HG03039 (cell line): ENCODE results near the gene FGF16.
"Not testable (repeated sequence)": the region's sequence is repeated elsewhere in the genome, so short reads cannot be mapped to it uniquely, and the experiment has no call there.

Experiments
- ATAC-seq: cut with Tn5 transposase; IDR thresholded peaks from one replicate; pipeline ENCODE4 v1.9.1; 2021; ENCODE audit warnings: mild to moderate bottlenecking, moderate library complexity; ENCODE audit not compliant: unreplicated experiment

FGF16 gene

DNA sequence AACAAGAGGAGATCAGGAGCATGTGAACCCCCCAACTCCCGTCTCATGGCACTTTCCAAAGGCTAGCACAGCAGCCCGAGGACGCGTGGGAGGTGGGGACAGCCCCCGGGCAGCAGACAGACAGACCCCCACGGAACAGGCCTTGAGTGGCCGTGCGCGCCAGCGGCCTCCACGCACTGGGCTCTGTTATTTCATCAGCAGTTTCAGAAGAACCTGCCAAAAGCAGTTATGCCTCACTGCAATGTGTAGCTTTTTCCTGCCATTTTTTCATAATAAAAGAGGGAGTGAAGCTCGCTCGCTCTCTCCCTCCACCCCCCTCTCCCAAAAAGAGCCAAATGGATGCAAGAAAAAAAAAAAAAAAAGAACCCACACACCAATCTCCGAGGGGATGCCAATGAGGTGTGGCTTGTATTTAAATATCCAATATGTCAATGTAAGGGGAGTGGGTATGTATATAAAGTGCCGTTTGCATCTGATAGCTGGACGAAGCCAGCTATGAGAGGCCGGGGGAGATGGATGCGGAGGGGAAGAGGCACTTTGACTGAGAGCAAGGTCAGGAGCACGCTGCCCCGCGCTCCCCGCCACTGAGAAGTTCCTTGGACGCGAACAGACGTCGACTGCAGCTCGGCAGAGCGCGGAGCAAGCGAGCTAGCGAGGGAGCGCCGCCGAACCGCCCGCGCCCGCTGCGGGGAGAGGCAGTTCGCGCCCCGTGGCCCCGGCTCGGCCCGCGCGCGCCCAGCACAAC is at the start of gene FGF16:
Gene FGF16, plus strand, starts transcription at position 482 of the 745 bp plus-strand sequence. CDS start 286 bp downstream, outside the sequence.
- ATAC-seq = no peak

DNA sequence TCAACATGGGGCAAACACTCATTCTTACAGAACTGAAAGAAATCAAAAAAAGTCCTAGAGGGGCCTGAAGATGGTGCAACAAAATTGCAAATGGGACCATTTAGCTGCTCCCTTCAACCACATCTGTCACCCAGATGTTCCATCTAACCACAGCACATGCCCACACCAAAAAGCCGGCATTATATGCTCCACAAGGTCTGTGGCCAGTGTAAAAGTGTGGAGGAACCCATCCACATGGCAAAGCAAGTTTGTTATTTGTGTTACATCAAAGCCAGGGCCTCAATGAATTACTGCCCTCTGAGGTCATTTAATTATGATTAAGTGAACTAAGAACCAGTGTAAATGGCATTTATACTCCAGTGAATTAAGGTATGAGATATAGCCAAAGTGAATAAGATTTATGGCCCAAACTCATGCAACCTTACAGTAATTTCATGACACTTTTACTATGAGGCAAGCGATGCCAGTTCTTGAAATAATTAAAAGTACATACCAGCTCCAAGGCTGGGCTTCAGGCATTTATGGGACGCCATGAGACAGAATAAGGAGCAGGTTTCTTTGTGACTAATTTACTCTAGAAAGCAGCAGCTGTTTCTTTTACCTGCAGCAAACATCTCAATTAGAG is 48.7 kb upstream of the FGF16 start:
- no peak for ATAC-seq

DNA sequence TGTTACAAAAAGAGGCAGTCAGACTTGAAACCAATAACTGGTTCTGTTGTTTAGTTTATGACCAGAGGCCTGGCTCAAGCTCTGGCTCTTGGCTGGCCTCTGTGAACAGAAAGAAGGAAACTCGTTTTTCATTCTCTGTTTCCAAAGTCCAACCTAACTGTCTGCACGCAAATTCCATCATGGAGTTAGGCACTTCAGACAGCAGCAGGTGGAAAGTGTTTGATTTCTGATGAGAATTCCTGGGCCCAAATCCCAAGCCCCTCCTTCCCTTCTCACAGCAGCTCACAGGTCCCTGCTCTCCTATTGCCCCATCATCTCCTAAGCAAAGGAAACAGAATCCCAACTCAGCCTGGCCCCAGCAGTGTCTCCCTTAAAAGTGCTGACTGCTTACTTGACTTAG is 42.8 kb upstream of the FGF16 start:
- no peak for ATAC-seq

DNA sequence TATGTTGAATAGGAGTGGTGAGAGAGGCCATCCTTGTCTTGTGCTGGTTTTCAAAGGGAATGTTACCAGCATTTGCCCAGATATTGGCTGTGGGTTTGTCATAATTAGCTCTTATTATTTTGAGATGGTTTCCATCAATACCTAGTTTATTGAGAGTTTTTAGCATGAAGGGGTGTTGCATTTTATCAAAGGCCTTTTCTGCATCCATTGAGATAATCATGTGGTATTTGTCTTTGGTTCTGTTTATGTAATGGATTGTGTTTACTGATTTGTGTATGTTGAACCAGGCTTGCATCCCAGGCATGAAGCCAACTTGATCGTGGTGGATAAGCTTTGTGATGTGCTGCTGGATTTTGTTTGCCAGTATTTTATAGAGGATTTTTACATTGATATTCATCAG is 39.4 kb upstream of the FGF16 start:
- ATAC-seq = not testable (repeated sequence)

DNA sequence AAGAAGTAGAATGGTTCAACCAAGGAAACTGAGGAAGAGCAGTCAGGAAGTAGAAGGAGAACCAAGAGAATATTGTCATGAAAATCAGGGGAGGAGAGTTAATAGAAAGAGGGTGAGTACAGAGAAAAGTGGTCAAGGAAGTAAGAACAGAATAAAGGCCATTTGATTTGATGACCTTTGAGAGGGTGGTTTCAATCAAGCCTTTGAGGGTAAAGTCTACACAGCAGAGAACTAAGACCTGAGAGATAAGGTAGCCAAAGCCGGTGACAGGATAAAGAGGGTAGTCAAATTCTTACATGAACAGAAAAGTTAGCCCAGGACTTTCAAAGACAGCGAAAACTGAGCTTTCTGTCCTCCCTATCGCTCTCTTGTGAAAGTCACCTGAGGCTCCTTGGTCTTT is 34.6 kb upstream of the FGF16 start:
- no peak for ATAC-seq

DNA sequence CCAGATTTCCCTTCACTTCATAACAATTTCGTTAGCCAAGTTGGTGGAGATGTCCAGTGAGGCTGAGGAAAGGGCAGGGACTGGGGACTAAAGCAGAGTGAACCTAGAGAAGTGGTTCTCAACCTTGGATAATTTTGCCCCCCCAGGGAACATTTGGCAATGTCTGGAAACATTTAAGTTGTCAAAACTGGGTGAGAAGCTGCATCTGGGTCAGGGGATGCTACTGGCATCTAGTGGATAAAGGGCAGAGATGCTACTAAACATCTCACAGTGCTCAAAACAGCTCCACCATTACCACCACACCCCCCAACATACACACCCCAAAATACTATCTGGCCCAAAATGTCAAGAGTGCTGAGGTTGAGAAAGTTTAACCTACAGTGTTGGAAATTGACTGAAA is 32.0 kb upstream of the FGF16 start:
- no peak for ATAC-seq

DNA sequence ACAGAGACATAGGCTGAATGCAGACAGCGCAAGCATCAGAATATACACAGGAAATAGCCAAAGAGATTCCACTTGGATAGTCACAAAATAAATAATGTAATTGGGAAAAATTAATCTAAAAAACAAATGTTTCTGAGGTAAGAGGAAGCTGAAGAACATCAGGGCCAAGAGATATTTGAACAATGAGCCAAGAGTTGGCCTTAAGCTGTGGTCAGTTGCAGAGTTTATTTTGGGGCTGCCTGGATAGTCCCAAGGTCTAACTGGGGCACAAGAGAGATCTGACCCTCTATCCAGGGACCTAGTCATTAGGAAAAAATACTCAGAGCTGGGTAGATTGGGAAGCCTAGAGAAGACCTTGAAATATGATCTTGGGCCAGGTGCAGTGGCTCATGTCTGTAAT is 31.3 kb upstream of the FGF16 start:
- ATAC-seq = no peak

DNA sequence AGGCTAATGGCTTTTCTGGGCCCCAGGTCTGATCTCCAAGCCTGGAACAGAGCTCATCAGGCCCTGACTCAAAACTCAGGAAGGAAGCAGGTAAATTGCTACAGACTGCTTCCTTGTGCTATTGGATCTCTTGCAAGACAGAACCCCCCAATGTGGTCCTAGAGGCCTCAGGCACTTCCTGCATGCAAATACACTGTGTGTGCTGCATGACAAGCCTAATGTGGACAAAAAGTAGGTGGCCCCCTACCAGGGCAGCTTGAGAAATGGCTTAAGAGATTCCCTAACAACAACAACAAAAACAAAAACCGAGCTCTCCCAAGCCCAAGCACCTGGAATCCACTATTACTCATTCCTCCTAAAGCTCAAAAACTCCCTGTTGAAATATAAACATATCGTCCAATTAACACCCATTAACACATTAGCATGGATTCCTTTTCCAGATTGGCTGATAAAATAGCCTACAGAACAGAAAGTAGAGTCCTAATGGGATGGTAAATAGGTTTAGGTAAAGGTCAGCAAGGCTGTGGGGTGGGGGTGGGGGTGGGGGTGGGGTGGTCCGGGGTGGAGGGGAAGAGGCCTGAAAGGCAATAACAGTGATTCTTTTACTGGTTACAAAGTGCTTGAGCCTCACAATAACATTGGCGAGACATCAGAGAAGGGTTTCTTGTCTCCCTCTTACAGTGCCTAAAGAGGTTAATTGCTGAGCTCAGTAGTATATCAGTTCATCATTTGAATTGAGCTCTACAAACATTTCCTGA is 24.1 kb upstream of the FGF16 start:
- no peak for ATAC-seq

DNA sequence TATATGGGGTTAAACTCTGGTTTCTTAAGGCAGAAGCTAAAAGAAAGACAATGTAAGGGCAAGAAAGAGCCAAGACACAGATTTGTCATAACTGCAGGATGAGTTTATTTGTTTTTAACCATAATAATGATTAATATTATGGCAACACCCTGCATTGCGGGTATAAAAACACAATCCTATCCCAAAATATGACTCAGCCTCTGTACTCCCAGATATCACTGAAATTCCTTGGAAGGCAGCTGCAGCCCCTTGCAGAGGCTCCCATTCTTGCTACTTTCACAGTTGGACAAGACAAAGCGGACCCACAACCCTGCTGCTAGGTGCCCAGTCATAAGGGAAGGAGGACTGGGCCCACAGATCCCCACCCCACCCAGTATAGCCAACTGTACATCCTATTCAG is 20.4 kb upstream of the FGF16 start:
- ATAC-seq = no peak

DNA sequence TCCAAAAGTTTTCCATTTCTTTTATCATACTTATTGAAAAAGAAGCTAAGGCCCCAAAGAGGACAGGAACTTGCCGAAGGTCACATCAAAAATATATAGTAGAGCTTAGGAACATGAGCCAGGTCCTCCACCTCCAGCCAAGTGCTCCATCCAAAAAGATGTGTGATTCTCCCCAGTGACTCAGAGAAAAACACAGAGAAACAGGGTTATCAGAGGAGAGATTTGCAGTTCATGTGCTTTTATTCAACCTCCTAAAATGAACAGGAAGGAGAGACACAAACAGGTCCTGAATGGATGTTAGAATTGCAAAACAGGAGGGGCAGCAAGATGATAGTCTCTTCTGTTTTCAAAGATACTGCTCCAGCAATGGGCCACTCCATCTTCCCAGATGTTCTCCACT is 19.6 kb upstream of the FGF16 start:
- ATAC-seq = no peak

DNA sequence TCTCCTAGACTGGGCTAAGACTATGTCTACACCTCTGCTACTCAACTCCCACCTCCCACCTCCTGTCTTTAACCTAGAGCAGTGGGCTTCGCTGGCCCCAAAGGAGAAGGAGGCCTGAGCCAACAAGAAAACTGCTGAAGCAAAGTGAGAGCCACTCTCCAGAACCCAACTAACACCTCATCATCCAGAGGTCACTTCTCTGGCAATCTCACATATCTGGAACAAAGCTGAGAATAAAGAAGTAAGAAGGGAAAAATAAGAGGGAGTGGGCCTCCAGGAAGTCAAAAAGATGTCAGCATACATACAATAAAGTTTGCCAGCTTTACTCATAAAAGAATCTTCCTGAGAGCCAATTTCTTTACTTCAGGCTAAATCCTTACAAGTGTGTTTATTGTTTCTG is 18.6 kb upstream of the FGF16 start:
- ATAC-seq = no peak

DNA sequence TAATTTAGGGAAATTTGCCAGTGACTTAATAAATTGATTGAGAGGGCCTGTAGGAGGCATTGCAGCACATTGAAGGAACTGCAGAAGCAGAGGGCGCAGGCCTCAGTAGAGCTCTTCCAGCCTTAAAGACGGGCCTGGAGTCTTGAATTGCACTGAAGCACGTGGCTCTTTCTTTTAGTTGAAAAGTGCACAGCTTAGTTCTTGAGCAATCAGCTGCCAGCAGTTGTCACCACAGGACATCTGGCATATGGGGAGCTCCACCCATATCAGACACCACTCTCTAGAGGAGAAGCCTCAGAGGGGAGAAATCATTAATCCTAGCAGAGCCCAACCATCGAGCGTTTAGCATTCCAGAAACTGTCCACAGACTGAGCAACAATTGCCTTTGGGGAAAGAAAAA is 16.0 kb upstream of the FGF16 start:
- no peak for ATAC-seq

DNA sequence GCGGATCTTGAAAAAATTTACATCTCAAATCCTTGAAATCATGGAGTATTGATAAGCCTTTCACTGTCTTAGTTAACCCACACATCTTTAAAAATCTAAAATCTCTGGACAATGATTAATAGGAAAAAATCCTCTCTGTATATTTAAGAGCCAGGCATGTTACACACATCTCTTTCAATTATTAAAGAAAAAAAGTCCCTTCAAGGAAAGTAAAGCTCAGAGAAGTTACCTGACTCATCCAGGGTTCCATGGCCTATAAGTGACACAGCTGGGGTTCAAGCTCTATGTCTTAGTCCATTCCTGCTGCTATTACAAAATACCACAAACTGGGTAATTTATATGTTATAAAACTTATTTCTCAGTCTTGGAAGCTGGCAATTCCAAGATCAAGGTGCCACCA is 14.2 kb upstream of the FGF16 start:
- no peak for ATAC-seq

DNA sequence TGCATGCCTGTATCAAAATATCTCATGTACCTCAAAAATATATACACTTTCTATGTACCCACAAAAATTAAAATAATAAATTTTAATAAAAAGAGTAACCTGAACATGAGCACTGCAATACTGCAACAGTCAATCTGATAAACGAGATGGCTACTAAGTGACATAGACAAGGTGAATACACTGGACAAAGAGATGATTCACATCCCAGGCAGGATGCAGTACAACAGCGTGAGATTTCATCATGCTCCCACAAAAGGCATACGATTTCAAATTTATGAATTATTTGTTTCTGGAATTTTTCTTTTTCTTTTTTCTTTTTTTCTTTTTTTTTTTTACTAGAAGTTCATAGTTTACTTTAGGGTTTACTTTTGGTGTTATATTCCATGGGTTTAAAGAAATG is 12.2 kb upstream of the FGF16 start:
- no peak for ATAC-seq

DNA sequence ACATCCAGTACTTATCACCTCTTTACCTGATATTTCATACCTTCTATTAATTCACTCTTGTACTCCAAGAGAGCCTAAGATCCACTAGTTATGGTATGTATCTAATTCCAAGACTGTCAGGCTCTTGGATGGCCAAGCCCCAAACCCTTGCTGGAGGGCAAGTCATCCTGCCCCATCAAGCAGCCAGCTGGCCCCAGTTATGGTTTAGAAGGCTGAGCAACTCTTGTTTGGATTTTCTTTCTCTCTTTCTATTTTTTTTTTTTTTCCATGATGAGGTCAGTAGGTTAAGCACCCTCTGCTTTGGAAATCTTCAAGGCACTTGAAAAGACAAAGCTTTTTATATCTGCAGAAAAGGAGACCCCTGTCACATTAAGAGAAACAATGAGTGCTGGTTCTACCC is 10.9 kb upstream of the FGF16 start:
- ATAC-seq = no peak

DNA sequence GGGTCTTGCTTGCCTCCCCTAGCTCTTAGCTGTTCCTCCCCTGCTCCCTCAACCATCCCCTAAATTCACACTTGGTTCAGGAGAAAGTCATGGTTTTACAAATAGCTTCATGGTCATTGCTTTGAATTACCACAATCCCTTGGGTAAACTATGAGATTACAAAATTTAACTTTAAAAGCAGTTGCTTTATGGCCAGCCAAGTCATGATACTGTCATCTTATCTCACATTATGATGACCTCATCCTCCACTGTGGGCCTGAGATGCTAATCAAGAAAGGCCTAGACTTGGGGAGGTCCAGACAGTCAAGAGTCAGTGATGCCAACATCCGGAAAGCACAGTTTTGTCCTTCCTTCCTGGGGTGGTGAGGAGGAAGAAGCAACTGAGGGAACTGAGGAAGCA is 10.5 kb upstream of the FGF16 start:
- ATAC-seq = no peak

DNA sequence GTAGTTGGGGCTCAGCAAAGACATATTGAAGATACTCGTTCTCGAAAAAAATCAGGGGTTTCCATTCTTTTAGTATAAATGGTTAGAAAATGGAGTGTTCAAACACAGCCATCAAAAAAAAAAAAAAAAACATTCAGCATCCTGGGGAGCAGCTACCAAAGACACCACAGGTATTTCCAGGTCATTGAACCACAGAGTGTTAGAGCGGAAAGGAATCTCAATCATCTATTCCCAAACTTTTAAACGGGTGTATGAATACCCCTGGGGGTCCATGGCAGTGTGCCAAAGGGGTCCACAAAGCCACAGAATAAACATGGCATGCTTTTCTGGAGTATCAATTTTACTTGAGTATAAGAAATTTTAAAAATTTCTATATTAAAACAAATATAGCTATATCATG is 6.9 kb upstream of the FGF16 start:
- no peak for ATAC-seq

DNA sequence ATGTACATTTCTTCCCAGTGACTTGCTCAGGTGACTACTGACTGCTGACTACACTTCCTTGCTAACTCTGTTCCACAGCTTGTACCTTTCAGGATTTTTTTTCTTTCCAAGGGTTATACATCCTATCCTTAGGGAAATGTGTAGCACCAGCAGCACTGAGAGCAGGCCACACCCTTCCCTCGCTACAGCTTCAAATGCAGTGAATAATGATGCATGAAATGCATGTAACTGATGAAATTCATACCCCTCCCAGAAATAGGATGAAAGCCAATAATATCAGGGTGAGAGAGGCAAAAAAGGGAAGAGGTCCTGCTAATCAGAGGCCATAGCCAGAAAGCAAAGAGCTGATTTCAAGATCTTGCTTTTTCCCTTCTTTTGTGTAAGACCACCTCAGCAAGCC is 6.2 kb upstream of the FGF16 start:
- no peak for ATAC-seq

DNA sequence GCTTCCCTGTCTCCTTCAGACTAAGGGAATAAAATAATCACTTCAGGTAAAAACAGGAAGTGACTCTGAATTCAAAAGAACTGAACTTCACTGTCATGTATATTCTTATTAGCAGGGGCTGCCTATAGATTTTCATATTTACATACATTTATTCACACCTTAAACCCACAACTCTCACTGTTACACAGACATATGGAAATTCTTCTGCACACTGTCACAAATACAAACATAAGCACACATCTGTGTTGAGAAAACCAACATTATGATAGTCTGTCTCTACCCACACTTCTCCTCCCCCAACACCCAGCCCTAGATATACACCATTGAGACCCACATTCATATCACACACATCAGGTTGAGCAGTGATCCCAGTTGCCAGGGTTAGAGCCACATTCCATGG is 5.7 kb upstream of the FGF16 start:
- ATAC-seq = no peak

DNA sequence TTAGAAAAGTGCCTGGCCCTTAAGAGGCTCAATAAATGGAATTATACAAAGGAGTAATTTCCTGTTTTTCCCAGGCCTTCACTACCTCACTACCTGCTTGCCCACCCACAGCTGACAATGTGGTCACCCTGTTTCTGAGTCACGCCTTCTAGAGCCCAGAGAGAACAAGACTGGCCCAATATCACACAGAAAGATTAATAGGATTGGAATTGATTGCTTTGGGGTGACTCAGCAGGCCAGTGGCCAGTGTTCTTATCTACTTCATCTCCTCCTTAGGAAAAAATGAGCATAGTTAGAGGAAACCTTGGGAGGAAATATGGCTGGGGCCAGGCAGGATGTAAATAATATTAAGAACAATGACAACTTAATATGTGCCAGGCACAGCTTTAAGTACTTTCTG is 4.5 kb upstream of the FGF16 start:
- ATAC-seq = no peak

DNA sequence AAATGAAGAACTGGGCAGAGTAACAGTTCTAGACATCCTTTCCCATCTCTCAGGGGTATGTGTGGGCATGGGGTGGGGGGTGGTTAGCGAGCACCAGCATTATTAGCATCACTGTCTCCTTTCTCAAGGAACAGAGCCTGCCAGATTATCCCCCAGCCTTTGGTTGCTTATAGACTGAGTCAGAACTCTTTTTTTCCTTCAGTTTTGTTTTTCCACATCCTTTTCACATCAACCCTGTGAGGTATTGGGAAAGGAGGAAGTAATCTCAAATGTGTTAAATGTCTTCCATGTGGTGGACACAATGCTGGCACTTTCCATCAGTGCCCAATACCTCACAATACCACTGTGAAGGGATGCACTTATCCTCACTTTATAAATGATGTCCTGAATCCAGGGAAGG is 3.1 kb upstream of the FGF16 start:
- no peak for ATAC-seq

DNA sequence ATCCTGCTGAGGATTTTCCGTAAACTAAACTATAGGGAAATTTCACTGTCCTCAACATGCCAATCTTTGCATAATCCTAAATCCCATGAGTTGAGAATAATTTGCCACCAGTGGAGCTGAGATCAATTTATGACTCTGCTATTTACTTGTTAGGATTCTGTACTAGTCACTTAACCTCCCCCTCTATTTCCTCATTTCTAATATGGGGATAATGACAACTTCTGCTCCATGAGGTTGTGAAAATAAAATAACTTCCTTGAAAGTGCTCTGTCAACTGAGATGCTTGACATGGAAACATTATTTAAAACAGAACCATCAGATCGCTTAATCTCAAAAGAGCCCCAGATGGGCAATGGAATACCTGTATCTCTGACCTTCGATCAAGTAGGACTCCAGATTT is 2.6 kb upstream of the FGF16 start:
- ATAC-seq = no peak
